DOHH2 (cell line): ENCODE results near the gene COX10.

Experiments used
- H3F3A ChIP-seq: fragments of 200-600 bp; sonication (generic), shearing (Covaris generic); 2 replicates; pipeline ENCODE4 v1.6.0; 2016; ENCODE audit warnings: antibody characterized with exemption, mild to moderate bottlenecking; ENCODE audit not compliant: control insufficient read depth, insufficient read depth
- H3K27ac ChIP-seq: fragments of 200-600 bp; sonication (generic); 2 replicates; pipeline ENCODE4 v1.5.1; 2014; ENCODE audit warnings: low read depth, mild to moderate bottlenecking, low read length, moderate library complexity
- H3K27me3 ChIP-seq: fragments of 200-600 bp; sonication (generic); 2 replicates; pipeline ENCODE4 v1.6.1; 2014; ENCODE audit warnings: mild to moderate bottlenecking, low read length, mixed read lengths; ENCODE audit not compliant: control insufficient read depth
- H3K36me3 ChIP-seq: fragments of 200-600 bp; sonication (generic); 2 replicates; pipeline ENCODE4 v1.6.1; 2014; ENCODE audit warnings: mild to moderate bottlenecking, low read length, moderate library complexity, mixed read lengths; ENCODE audit not compliant: control insufficient read depth
- H3K4me1 ChIP-seq: fragments of 200-600 bp; sonication (generic); 2 replicates; pipeline ENCODE4 v1.6.1; 2014; ENCODE audit warnings: mild to moderate bottlenecking, low read length, mixed read lengths; ENCODE audit not compliant: control insufficient read depth
- H3K4me2 ChIP-seq: fragments of 200-600 bp; sonication (generic); 2 replicates; pipeline ENCODE4 v1.6.0; 2014; ENCODE audit warnings: mild to moderate bottlenecking, low read length, moderate library complexity
- H3K4me3 ChIP-seq: fragments of 200-600 bp; sonication (generic); 2 replicates; pipeline ENCODE4 v1.5.1; 2014; ENCODE audit warnings: mild to moderate bottlenecking, low read length, mixed read lengths
- H3K79me2 ChIP-seq: fragments of 200-600 bp; sonication (generic); 2 replicates; pipeline ENCODE4 v1.6.1; 2014; ENCODE audit warnings: mild to moderate bottlenecking, low read length, mixed read lengths; ENCODE audit not compliant: control insufficient read depth
- H3K9me2 ChIP-seq: fragments of 200-600 bp; sonication (generic); replicated peaks from 2 replicates; pipeline ENCODE4 v1.6.1; 2014; ENCODE audit warnings: mild to moderate bottlenecking, low read length, mixed read lengths; ENCODE audit not compliant: control insufficient read depth
- H3K9me3 ChIP-seq: fragments of 200-600 bp; sonication (generic); 2 replicates; pipeline ENCODE4 v1.6.1; 2014; ENCODE audit warnings: antibody characterized with exemption, low read length, mixed read lengths; ENCODE audit not compliant: control insufficient read depth, insufficient read depth
- H4K20me1 ChIP-seq: fragments of 200-600 bp; sonication (generic); 2 replicates; pipeline ENCODE4 v1.6.0; 2014; ENCODE audit warnings: low read depth, mild to moderate bottlenecking, antibody characterized with exemption, low read length, moderate library complexity; ENCODE audit not compliant: control insufficient read depth, insufficient read depth
- CTCF ChIP-seq: fragments of 200-600 bp; sonication (generic); IDR thresholded peaks from one replicate; pipeline ENCODE4 v1.5.1; 2014; ENCODE audit warnings: antibody characterized with exemption, mild to moderate bottlenecking, low read depth, low read length; ENCODE audit not compliant: poor library complexity, severe bottlenecking
- EZH2phosphoT487 ChIP-seq: fragments of 200-600 bp; sonication (generic); IDR thresholded peaks from 2 replicates; pipeline ENCODE4 v1.6.1; 2017; ENCODE audit warnings: borderline replicate concordance, mild to moderate bottlenecking, antibody characterized with exemption, low read length, moderate library complexity, mixed read lengths

The COX10 gene

DNA sequence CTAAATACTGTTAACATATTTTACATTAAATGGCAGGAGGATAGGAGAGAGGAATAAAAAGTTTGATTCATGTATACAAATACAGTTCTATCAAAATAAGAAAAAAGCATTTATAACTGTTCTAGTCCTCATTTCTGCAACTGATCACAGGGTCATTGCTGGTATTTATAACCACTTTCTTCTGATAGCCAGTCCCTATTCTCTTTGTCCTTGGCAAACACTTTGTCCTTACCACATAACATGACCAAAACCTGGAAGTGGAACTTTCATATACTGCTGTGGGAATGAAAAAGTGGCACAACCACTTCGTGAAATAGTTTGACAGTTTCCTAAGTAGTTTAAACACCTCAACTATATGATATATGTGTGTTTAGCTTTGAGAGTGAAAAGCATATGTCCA is 84.1 kb downstream of the COX10 start:
- Histone ChIP-seq H3K36me3 (no peaks in the 10 kb centered on the region), H3K4me3 (no peak overlapping the region), H3K27ac (no peak overlapping the region), H3K9me2 (no peaks in the 10 kb centered on the region), H3K27me3 (no peaks in the 10 kb centered on the region), H4K20me1 (no peaks in the 10 kb centered on the region), H3K4me2 (no peak overlapping the region), H3K79me2 (peaks cover 5% of the 10 kb centered on the region; the same call in 1 of the 2 replicates), H3K9me3 (no peaks in the 10 kb centered on the region), H3F3A (no peaks in the 10 kb centered on the region), H3K4me1 (no peaks in the 10 kb centered on the region)
- TF ChIP-seq CTCF (no peak), EZH2phosphoT487 (no peak)

DNA sequence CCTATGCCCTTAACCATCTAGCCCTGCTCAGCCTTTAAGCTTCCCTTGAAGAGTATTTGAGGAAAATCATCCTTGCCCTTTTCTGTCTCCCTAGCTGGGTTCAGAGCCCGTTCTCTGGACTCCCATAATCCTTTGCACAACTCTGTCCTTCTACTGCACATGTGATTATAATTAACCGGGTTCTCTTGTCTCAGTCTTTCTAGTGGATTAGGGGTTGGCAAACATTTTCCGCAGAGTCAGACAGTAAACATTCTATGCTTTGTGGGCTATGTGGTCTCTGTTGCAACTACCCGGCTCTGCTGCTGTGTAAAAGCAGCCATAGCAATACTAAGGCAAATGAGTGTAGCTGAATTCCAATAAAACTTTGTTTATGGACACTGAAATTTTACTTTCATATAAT is 87.4 kb downstream of the COX10 start:
- Histone ChIP-seq H3K36me3 (0 out of 2 replicates have a peak, but pooled peaks cover 4% of the 10 kb centered on the region), H3K4me1 (no peaks in the 10 kb centered on the region), H4K20me1 (no peaks in the 10 kb centered on the region), H3K9me3 (no peaks in the 10 kb centered on the region), H3F3A (no peaks in the 10 kb centered on the region), H3K27me3 (no peaks in the 10 kb centered on the region), H3K4me2 (no peak overlapping the region), H3K27ac (no peak overlapping the region), H3K4me3 (no peak overlapping the region), H3K9me2 (no peaks in the 10 kb centered on the region), H3K79me2 (no peaks in the 10 kb centered on the region)
- TF ChIP-seq EZH2phosphoT487, result no peak
- TF ChIP-seq CTCF, result no peak

GRCh38 chr17:14157822-14158221 is 88.5 kb downstream of the COX10 start:
- H3K79me2 ChIP-seq, result no peaks in the 10 kb centered on the region
- H3K27ac ChIP-seq, result no peak overlapping the region
- no peak overlapping the region for H3K4me3 ChIP-seq
- no peak overlapping the region for H3K4me2 ChIP-seq
- H3K4me1 ChIP-seq, result no peaks in the 10 kb centered on the region
- no peak for TF ChIP-seq EZH2phosphoT487
- no peak for TF ChIP-seq CTCF
- H3K9me2 ChIP-seq, result no peaks in the 10 kb centered on the region
- H3K9me3 ChIP-seq, result no peaks in the 10 kb centered on the region
- no peaks in the 10 kb centered on the region for H4K20me1 ChIP-seq
- no peaks in the 10 kb centered on the region for H3K27me3 ChIP-seq
- no peaks in the 10 kb centered on the region for H3F3A ChIP-seq
- H3K36me3 ChIP-seq, result peaks cover 6% of the 10 kb centered on the region; the same call in 1 of the 2 replicates
